Left ventricle myocardium superior (tissue), 1 donor: ENCODE measurements around the gene AFAP1. TPM values are rescaled to one million over a fixed set of nuclear protein-coding genes. Genes with fewer than 3 reads are reported as not detected.

Experiments
- ATAC-seq: fragments of 200-7000 bp; cut with Tn5 transposase; one replicate; pipeline ENCODE4 v1.9.1; 2020; ENCODE audit warnings: mild to moderate bottlenecking, moderate library complexity
- DNase-seq: peaks from one replicate; pipeline ENCODE4 v3.0.0-alpha.2; 2020
- intact Hi-C: fragments of 100-400 bp; cut with micrococcal nuclease; formaldehyde crosslinking; loops from one replicate; pipeline ENCODE4 v1.11.0; 2022
- total RNA-seq: library from RNA; stranded (reverse); fragmentation: NEBNext Ultra II Directional; extraction: Animal tissue kit (Norgen Biotek cat#: 25700); gene quantifications from one replicate; pipeline ENCODE4 v1.2.1, GENCODE V29; 2021
- donor health status: DM: no; HTN: yes; CAD: no; lungs with severe emphysema.

Gene AFAP1
- total RNA-seq, 1 donor from 2014 or later, result 7.7 TPM

DNA sequence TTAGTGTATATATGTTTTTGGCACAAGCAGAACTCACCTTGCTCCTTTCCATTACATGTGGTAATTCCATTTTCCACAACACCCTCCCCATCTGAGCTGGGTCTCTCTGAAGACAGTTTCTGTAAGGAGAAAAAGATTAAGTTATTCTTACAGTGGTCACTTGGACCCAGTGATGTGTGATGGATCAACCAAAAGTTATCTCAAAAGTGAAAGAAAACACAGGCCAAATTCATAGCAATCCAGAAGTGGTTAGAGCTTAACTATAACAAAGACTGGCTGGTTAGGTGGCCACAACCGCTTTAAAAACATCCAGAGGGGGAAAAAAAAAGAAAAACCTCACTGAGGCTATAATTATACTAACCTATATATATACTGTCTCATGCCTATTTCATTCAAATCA lies 123.7 kb downstream of the AFAP1 start:
- no peak for DNase-seq
- no peak for ATAC-seq
- intact Hi-C loops, result no loop called here

DNA sequence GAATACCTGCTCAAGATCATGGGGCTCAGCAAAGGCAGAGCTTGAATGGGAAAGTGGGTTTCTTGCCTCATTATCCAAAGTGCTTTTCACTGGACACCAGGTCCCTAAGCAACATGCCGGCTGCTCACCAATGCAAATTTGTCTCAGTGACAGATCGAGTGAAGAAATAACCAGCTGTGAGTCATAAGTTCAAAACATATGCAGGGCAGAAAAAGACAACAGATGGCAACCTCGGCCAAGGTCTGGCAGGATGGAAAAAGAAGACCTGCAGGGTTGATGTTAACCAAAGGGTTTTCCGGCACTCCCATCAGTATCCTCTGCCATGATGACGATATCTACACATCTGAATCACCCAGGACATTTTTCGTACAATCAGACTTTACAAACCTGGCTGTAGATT lies 124.1 kb downstream of the AFAP1 start:
- DNase-seq (no peak), ATAC-seq (no peak)
- intact Hi-C loops, result no loop called here

DNA sequence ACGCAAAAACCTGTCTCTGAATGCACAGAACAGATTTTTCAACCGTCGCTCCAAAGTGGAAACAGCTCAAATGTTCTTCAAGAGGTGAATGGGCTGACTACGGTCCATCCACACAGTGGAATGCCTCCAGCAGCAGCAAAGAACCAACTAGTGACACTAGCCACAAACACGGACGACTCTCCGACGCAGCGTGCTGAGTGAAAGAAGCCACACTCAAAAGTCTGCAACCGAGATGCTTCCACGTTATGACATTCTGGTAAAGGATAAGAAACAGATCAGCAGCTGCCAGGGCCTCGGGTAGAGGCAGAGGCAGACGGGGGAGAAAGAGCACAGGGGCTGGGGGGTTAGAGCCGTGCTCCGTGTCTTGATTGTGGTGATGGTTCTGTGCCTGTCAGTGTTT lies 125.2 kb downstream of the AFAP1 start:
- ATAC-seq (no peak), DNase-seq (no peak)
- intact Hi-C loops, result no loop called here

DNA sequence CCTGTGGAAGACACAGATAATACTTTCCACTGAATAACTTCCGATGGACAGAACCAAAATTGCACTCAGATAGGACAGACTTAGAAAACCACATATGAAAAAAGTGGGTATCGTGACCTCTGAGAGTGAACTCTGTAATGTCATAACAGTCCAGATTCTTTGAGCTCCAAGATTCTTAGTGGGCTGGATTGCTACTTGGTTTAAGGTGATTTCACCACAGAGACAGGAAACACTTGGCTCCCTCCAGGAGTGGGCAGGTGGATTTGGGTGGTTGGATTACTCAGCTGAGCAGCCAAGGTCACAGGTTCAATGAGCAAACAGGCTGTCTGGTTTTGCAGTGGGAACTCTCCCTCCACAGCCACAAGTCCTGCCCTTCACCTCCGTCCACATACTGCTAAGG lies 126.0 kb downstream of the AFAP1 start:
- ATAC-seq (no peak), DNase-seq (no peak)
- intact Hi-C loops, result no loop called here

DNA sequence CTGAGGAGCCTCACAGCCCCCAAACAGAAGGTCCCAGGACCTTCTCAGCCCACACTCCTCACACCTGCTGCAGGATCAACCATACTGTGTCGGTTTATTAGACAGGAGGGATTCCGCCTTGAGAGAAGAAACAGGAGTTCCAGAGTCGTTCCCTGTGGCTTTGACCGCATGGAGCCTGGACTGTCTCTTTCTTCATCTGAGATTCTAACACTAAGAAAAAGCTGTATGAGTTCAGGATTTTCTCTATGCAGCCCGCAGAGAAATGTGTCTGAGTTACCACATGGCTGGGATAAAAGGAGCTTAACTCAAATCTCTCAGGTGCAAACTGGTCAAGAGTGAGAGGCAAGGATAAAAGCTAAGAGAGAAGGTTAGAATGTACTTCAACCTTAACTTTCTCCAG lies 126.7 kb downstream of the AFAP1 start:
- ATAC-seq (no peak), DNase-seq (no peak)
- intact Hi-C loops, result no loop called here

DNA sequence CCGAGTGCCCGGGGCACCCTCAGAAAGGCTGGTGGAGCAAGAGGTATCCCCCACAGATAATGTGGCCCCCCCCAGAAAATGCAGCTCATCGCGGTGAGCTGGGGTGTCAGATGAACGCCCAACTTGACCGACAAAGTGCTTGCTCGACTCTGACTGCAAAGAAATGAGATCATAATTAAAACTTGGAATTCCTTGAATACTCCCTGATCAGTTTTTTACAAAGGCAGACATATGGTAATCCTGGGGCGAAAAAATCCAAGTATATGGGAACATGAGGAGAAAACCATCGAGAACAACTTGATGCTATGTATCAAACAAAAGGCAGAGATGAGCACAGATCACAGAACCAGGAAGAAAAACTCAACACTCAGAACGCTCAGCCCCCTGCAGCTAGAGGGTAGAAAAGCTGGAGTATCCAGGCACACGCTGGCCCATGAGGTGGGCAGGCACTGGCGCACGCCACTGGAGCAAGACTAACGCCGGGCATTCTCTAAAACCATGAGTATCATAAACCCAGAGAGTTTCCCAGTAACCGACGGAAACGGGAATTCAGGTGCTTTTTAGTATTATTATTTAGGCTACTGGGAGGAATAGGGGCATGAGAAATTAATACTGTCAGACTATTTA lies 127.3 kb downstream of the AFAP1 start:
- peak; percentile 22 for ATAC-seq
- intact Hi-C loops, result no loop called here

DNA sequence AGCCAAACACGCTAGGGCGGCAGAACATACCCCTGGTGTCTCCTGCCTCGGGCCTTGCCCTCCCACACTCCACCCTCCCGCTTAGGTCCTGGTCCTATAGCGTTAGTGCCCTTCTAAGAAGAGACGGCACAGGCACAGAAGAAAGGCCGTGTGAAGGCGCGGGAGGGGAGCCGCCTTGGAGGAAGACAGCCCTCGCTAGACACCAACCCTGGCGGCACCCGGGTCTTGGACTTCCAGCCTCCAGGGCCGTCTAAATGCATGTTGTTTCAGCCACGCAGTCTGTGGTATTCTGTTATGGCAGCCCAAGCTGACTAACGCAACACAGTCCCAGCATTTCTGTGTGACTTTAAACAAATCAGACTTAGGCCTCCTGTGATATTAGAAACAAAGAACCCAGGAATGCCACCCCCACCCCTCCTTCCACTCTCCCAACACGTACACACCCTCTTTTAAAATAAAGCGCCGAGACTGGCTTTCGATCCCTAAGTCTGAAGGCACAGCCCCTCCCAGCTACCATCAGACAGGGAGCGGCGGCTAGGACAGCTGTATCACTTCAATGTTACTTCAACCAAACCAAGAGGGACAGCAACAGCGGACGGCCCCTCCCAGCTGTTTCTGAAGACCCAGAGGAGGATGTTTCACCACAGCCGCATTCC lies 128.0 kb downstream of the AFAP1 start:
- intact Hi-C loops, result no loop called here
- ATAC-seq (peak; percentile 86), DNase-seq (peak; percentile 82)

More for the DNA sequence above, 127.3 kb downstream of the AFAP1 start:
- DNase-seq, result no peak

DNA sequence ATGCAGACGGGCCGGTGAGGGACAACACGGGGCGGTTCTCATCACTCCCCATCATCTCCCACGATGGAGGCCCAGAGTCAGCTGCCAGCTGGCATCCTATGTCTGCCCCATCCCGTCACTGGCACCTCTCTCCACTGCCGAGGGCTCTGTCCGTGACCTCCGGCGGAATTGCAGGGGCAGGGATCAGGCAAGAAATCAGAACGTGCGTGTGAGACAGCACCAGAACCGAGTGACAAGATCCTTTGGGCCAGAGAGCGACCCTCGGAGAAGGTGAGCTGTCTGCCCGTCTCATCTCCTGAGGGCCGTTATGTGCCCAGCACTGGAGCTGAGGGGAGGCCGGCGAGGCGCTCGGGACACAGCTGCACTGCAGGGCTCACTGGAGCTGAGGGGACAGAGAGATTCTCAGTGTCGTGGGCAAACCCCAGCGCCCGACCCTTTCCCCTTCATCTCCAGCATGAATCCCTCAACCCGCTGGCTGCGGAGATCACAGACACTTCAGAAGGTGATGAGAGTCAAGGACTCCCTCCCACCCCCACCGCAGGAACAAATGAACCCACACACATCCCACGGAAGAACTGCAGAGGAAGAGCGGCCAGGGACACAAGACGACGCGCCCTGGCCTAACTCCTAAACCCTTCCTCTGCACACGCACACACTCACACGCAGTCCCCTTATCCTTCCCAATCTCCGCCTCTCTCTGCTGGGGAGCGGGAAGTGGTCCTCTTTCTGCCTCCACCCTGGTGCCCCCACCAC lies 128.7 kb downstream of the AFAP1 start:
- intact Hi-C loops, result no loop called here
- DNase-seq (no peak), ATAC-seq (peak; percentile 2)

DNA sequence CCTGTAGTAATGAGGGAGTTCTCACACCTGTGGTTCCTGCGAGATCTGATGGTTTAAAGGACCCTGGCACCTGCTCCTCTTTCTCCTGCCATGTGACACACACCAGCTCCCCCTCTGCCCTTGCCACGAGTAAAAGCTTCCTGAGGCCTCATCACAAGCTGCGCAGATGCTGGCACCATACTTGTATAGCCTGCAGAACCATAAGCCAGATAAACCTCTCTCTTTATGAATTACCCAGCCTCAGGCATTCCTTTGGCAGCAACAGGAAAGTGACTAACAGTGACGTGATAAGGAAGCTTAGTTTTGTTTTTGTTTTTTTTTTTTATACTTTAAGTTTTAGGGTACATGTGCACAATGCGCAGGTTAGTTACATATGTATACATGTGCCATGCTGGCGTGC lies 130.9 kb downstream of the AFAP1 start:
- intact Hi-C loops, result loop anchor here (10.0 kb wide), 1 partner anchor 176 kb away; no protein-coding TSS in a partner anchor
- ATAC-seq, result no peak
- no peak for DNase-seq

DNA sequence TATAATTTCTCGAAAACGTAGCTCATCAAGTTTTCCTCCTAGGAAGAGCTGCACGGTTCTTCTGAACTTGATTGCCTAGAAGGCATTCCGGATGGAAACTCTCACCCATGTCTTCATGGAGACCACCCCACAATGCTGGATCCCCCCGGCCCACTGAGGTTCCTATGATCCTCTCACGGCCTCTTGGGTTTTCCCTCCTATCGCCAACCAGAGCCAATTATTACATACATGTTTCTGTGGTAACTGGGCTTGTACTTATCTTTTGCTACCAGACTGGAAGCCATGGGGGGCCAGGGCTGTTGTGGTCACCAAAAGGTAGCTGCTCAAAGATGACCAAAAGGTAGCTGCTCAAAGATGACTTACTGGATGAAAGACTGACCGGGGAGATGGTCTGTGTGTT lies 131.5 kb downstream of the AFAP1 start:
- no peak for DNase-seq
- intact Hi-C loops, result loop anchor here (10.0 kb wide), 1 partner anchor 177 kb away; no protein-coding TSS in a partner anchor
- no peak for ATAC-seq

DNA sequence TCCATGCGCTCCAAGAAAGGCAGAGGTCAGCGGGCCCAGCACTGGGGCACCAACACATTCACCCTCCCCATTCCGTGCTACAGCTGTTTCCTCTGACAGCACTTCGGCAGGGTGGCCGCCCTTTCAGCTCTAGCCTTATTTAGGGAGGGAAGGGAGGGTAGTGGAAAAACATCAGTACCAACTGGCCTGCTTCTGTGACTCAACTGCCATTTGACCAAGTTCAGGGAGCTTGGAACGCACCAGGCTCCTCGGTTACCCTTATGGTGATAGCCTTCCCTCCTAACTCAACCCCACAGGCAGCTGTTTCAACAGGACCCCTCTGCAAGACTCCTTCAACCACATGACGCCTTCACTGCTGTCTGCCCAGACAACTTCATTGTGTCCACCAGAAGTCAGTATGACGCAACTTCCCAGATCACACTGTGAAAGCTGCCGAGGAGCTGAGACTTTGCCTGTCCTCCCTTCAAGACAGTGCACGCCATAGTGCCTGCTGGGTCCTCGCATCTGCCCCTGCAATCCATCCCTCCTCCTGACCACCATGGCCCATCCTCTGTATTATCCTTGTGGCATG lies 132.2 kb downstream of the AFAP1 start:
- ATAC-seq, result peak; percentile 16
- intact Hi-C loops, result loop anchor here (10.0 kb wide), 1 partner anchor 177 kb away; no protein-coding TSS in a partner anchor
- DNase-seq, result peak; percentile 54

DNA sequence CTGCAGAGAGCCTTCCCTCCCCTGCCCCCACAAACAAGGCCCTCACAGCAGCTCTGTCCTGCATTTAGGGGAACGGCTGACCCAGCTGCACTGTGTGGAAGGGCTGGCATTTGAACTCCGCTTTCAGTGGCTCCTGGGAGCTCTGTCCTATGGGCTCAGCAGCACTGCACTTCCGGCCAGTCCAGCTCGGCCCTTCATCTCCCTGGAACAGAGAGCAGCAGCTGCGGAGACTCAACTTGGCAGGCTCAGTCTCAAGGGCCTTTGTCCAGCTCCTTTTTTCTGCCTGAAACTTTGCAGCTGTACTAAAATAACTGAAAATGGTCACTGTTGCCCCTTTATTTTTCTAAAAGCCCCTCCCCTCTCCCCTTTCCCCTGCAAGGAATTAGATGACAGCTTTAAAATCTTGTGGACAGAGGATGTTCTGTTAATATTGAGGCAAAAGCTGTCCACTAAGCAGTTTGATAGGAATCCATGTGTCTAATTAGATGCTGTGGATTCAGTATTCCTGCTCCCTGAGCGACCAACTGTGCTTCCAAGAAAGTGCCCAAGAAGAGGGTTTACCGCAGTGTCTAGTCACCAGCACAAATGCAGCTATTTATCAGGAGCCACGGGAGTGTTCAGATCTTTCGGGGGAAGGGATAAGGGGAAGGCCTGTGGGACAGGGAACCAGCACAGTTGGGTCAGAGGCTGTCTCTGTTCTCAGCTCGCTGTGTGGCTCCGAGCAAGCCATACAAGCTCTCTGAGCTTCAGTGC lies 133.1 kb downstream of the AFAP1 start:
- intact Hi-C loops, result loop anchor here (10.0 kb wide), 1 partner anchor 178 kb away; no protein-coding TSS in a partner anchor
- peak; percentile 84 for ATAC-seq
- peak; percentile 90 for DNase-seq

DNA sequence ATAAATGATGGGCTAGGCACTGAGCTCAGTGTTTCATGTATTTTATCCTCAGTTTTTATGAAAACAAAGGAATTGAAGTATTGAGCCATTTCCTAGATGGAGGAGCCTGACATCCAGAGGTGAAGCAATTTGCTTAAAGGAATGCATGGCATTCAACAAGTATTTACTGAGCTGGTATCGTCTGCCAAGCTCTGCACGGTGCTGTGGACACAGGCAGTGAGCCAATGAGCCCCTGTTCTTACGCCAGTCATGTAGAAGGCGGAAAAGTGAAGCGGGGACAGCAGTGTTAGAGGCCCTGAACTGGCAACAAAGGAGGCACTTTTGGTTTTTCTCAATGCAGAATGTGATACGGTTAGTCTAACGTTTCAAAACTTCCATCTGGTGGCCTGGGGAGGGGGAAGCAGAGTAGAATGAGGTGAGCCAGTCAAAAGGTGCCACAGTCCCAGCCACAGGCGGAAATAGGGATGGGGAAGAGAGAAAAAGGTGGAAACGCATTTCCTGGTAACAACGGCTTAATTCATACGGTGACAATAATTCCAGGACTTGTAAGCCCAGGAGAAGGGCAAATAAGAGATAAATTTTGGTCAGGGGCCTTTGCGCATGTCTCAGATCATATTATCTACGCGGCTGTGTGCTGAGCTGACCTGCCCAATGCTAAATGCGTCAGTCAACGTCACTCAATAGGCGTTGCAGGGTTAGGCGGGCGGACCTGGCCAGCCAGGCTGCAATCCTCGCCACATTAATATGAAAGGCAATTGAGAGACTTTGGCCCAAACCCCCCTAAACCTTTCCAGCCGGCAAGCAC lies 133.9 kb downstream of the AFAP1 start:
- DNase-seq (peak; percentile 76), ATAC-seq (peak; percentile 74)
- intact Hi-C loops, result loop anchor here (10.0 kb wide), 1 partner anchor 179 kb away; no protein-coding TSS in a partner anchor

DNA sequence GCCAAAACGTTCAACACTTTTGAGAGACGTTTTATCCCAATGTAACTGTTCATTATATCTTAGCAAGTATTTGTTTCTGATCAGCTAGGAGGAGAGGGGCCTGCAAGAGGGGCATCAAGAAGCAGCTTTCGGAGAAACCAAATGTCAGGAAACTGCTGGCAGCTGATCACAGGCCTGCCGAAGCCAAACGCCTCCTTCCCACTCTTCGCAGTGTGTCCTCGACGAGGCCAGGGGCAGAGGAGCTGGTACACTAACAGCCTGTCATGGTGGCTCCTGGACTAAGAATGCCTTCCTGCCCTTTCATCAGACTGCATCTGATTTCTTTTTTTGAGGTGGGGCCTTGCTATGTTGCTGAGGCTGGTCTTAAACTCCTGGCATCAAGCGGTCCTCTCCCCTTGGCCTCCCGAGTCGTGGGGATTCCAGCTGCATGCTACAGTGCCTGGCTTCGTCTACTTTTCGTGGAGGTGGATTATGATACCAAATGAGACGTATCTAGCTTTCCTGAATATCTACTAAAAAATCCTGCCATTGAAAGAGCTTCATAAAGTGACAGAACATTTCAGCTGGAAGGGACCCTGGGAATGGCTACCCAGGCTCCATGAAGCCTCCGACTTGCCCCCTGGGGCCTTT lies 134.8 kb downstream of the AFAP1 start:
- DNase-seq, result no peak
- intact Hi-C loops, result loop anchor here (5.0 to 10.0 kb wide), 2 partner anchors 43 to 180 kb away; no protein-coding TSS in a partner anchor
- ATAC-seq, result no peak

DNA sequence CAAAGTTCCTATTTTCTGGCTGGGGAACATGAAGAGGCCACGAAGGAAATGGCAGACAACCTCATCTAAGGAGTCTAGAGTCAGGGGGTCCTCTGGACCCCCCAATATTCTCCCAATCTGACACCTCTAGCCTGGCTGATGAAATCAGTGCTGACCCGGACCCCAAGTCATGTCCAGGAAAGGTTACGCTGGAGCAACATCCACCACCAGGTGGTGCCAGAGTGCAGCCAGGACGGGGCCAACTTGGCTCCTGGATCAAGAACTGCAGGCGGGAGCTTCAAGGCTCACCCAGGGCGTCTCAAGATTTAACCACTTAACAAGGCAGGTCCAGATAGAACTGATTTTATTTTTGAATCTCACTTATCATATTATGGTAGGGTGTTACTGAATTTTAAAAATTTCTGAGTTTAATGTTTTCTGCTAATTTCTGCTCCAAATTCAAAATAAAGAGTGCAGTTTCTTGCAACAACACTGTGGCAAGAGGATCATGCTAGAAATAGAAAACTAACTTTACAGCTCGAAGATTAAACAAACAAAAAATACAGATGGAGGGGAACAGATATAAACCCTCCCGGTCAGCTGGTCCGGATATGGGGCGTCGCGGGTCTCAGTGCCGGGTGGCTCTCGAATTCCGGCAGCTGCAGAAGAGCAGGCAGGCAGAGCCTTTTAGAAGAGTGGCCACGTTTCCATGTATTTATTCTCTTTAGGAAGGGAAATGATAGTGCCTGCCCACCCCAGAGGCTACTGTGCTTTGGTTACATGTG lies 135.5 kb downstream of the AFAP1 start:
- ATAC-seq (peak; percentile 35), DNase-seq (peak; percentile 91)
- intact Hi-C loops, result loop anchor here (5.0 to 10.0 kb wide), 2 partner anchors 42 to 181 kb away; no protein-coding TSS in a partner anchor

DNA sequence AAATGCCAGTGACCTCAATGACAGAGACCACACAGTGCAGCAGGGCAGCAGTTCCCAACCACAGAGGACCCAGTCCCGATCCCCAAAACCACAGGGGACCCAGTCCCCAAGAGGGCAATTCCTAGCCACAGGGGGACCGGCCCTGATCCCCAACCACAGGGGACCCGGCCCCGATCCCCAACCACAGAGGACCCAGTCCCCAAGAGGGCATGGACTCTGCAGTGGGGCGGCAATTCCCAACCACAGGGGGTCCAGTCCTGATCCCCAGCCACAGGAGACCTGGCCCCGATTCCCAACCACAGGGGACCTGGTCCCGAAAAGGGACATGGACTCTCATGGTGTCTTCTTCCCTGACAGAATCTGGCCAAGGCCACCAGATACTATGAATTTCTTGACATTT lies 136.3 kb downstream of the AFAP1 start:
- intact Hi-C loops, result loop anchor here (5.0 to 10.0 kb wide), 2 partner anchors 41 to 181 kb away; no protein-coding TSS in a partner anchor
- DNase-seq (no peak), ATAC-seq (no peak)
